ENCODE measurements around the gene ELP4. TPM values are rescaled to one million over a fixed set of nuclear protein-coding genes. Genes with fewer than 3 reads are reported as not detected.

Gene ELP4
- polyA plus RNA-seq, 3 donors: 7.4 to 9.0 (median 8.4) TPM

DNA sequence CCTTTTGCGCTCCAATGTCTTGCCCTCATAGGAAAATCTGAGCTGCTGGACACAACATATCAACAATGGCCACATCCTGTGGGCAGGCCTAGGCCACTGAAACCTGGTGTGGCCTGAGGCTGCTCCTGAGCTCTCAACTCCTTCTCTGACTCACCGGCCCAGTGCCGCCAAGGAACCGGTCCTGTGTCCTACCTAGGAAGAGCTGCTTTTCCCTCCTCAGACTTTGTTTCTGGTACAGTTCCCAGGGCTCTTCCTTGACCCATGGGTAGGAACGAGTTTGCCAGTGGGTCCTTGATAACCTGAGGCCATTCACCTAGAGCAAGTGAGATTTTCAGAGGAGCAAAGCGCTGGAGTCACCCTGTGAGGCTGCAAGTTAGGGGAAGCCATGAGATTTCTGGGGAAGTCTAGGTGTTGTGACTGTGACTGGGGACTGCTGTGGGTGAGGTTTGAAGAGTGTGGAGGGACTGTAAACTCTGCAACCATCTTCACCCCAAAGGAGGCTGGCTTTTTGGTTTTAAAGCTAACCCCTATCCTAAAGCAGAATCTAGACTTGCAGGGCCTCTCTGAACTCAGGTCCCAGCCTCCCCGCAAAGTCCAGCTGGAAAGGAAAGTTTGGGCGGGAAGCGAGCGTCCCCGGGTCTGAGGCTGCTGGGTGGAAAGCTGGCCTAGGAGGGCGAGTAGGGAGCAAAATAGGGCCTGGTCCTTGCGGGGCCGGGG, 313.5 kb downstream of the ELP4 start:
- no peak overlapping the region for H3K27ac ChIP-seq (ENCODE audit: low read depth, low read length)
- 36 to 54% (median 44%) methylated on average over 13 to 14 of the region's 14 CpGs for WGBS, 3 donors

DNA sequence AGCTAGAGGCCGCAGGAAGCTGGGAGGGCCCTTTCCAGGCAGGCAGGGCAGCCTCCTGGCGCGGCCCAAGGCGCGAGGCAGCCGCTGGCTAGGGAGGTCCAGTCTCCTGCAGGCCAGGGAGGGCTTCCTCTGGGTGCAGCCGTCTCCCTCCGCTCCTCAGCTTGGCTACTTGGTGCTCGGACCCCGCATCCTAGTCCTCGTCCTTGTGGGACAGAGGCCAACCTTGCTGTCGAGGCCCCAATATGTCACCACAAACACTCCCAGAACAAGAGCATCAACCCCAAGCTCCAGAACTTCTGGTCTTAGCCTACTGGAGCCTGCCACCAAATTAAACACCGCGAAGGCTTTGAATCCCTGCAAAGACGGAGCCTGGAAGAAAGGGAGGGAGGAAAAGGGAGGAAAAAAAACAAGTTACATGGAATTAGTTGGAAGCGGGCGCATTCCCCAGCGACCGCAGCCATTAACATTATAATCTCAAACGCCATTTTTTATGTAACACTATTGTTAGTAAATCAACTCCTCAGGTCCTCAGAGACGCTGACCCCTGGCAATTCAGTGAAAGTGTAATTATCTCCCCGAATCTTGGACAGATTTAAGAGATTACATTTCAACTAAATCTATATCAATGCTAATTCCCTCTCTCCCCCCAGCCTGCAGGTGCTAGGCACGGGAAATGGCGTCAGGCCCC, 314.2 kb downstream of the ELP4 start:
- WGBS, 3 donors: 18 to 23% (median 22%) methylated on average over 23 to 24 of the region's 24 CpGs
- no peak overlapping the region for H3K27ac ChIP-seq (ENCODE audit: low read depth, low read length)

DNA sequence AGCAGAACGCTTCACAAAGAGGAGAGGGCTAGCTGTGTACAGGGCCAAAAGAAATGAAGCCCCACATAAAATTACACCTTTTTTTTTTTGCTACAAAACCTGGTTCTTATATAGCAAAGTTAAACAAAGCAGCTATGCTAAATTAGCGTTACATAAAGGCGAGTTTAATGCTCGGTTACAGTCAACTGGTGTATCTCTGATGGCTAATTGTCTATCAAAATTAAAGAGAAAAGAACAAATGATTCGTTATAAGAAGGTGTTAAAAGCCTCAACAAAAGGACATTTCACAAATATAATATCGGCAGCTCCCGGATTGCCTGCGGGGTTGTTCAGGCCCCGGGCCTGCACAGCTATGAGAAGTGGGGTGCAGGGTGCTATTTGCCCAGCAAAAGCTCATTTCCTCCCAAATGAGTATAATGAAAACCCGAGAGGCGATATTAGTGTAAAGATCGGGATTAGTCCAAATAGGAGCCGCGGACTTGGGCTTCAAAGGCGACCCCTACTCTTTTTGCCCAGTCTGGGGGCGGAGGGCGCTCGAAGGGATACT, 314.8 kb downstream of the ELP4 start:
- 10 to 15% (median 13%) methylated on average over 18 of the region's 18 CpGs for WGBS, 3 donors
- no peak overlapping the region for H3K27ac ChIP-seq (ENCODE audit: low read depth, low read length)

DNA sequence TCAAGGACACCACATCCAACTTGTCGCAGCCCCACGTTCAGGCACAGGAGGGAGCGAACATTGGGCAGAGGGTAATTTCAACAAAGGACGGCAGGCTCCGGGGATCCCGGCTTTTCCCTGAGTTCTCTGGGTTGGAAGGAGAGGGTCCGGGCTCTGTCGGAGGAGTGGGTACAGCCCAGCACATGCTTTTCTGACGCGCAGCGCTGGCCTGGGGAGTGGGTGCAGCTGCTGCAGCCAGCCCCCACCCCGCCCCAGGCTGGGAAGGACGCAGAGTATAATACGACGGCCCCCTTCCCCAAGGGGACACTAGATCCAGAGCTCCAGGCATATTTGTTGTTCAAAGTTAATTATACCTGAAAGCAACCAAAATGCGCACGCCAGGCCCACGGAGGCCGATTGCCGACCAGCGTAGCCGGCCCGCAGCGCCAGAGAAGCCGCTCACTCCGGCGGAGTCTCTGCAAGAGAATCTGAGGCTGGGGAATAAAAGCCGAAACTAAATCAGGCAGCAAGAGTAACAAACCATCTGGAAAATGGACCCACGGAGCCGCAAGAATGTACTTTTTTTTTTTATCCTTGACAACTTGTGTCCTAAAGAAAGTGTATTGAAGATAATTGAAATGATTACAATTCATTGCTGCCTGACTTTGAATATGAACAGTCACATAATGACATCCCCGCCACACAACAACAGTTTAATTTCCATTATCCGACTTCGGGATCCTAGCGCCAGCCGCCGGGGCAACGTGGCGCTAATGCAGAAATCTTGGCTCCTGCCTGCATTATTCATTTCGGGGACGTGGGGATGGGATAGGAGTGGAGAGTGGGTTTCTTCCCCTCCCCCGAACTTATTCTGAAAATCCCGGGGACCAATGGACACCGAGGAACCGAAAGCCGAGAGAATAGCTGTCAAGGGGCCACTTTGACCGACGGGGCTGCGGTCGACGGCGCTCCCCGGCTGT, 315.6 kb downstream of the ELP4 start:
- no peak overlapping the region for H3K27ac ChIP-seq (ENCODE audit: low read depth, low read length)
- 10 to 11% (median 10%) methylated on average over 52 of the region's 52 CpGs for WGBS, 3 donors

DNA sequence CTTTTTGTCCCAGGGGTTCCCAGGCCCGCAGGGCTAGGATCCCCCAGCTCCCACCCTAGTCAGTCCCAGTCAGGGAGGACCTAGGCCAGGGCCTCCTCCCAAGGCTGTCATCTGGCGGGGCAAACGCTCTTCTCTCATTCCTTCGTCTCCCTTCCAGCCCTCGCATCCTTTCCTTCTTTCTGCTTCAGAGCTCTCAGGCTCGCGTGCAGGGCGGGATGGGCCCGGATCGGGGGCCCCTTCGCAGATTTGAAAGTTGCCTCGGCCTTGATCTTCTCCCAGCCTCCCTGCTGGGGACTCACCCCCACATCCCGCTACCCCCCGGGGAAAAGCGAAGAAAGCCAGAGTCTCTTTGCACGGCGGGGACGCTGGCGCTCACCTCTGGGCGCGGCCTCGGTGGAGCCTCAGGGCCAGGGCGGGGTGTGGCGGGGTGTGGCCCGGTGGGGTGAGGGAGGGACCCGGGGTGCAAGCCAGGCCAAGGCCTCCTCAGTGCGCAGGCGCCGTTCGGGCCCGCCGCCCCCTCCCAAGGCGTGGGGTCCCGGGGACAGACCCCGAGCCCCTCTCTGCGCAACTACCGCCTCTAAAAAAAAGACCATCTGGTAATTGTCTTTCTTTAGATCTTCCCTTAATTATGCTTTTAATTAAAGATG, 316.4 kb downstream of the ELP4 start:
- 6% methylated on average over 36 to 37 of the region's 37 CpGs for whole genome bisulfite sequencing, 3 donors

DNA sequence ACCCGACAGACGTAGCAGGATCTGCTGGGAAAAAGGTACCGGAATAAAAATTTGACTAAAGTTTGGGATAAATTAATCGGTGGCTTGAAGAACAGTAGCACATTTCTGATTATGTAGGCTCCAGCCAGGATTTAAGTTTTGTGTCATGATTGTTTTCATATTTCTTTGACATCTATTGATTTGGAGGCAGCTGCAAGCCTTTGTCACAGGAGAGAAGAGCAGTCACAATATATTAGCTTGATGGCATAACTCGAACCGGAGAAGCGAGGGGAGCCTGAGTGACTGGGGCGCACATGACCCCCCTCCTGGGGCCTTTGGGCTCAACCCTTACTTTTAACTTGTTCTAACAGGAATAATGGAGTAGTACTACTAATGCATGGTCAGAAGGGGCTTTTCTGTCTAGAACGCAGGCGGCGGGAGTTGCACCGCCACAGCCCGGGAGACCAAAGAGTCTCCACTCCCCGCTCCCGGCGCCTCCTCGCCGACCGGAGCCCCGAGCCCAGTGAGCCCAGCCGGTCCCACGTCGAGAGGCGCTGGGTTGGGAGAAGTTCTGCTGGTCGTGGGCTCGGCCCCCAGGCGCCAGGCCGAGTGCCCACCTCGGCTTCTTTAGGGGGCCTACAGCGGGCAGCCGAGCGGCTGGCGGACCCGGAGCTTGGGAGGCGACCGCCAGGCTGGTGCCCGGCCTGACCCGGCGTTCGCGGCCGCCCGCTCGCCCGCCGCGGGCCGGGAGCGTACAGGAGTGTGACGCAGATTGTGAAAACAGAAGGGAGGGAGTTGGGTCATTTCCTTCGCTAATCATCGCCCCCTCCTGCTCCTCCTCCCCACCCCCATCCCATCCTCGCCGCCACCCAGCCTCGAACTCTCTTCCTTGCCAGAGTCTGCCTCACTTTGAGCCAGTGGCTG, 317.2 kb downstream of the ELP4 start:
- WGBS, 3 donors: 4 to 8% (median 6%) methylated on average over 52 to 55 of the region's 55 CpGs
- H3K27ac ChIP-seq (ENCODE audit: low read depth, low read length): no peak overlapping the region

More for the DNA sequence above, 316.4 kb downstream of the ELP4 start:
- no peak overlapping the region for H3K27ac ChIP-seq (ENCODE audit: low read depth, low read length)

DNA sequence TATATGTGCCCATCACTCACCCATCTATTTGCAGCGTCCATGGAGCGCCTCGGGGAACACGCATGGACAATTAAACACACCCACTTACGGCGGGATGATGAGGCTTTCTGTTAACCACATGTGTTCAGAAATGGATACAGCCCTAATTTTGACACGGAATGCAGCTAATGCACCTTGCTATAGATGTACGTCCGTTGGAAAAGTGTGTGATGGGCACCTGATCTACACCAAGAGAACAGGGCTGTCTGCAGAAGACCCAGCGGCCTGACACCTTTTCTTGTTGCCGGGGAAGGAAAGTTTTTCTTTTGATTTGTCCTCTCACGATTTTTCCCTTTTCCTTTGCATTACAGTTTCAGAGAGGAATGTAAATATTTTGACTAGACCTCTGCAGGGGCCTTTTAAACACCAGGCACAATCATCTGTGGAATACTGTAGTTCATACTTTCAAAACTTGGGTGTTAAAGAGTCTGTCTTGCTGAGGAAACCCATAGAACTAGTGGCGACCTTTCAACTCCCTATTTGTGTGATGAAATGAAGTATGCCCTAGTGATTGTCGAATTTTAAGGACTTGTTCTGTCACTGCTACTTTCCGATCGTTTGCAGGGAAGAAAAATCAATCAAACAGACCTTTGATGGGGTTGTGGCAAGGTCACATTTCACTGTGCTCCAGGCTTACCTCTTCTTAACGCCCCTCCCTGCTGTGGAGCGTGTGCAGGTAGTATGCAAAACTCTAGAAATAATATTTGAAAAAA, 318.1 kb downstream of the ELP4 start:
- H3K27ac ChIP-seq (ENCODE audit: low read depth, low read length): no peak overlapping the region
- WGBS, 3 donors: 6 to 10% (median 9%) methylated on average over 18 of the region's 18 CpGs

DNA sequence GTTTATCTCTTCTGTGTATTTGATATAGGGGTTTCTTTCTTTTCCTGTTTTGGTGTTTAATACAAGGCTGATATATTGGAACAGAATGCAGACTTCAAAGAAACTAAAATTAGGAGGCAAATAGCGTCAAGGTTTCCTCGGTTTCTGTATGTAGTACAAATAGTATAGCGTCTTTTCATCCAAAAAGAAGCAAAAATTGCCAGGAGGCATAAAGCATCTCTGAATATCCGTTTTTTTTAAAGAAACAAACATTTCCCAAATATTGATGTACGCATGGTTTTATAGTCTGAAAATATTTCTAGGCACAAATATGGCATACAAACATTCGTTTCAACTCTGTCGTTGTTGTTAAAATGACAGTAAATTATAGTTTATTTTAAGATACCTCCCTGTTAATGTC, 318.6 kb downstream of the ELP4 start:
- H3K27ac ChIP-seq (ENCODE audit: low read depth, low read length): no peak overlapping the region
- whole genome bisulfite sequencing, 3 donors: 26 to 28% (median 26%) methylated on average over 7 of the region's 7 CpGs

DNA sequence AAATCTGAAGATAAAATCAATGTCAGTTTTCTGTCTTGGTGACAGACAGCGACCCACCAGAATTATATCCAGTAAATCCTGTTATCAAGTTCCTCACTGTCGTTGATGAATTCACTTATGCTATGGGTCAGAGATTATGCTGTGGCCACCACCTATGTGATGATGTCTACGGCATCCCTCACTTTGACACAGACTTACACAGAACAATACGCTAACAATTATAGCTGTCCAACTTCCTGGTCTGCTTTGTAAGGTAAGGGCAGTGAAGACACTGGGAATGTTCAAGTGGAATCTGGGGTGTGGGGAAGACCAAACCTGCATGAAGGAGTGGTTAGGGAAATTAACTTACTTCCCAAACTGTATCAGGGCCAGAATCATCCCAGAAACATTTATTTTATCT, 320.8 kb downstream of the ELP4 start:
- 69 to 80% (median 73%) methylated on average over 4 of the region's 4 CpGs for WGBS, 3 donors
- no peak overlapping the region for H3K27ac ChIP-seq (ENCODE audit: low read depth, low read length)

DNA sequence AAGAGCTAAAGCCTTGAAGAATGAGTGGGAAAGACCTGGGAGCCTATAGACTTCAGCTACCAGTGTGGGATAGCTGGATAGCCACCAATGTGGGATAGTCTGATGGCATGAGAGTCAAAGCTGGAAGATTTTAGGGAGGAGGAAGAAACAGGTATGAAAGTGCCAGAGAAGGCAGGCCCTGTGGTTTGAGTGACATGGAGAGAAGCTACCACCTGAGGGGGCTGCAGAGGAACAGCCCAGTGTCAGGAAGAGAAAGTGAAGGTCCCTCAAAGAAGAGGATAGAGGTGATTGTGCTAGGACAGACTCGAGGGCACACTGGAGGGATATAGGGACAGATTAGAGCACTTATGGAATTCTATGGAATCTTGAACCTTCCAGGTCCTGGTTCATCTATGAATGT, 324.7 kb downstream of the ELP4 start:
- WGBS, 3 donors: 13 to 47% (median 36%) methylated on average over 1 of the region's 1 CpG
- no peak overlapping the region for H3K27ac ChIP-seq (ENCODE audit: low read depth, low read length)

Other genes starting within 250 kb of the ELP4 start
- under 1 TPM in 2 of 3 donors, not detected in 1; 0.01 to 0.14 TPM for gene DCDC1, start 140.0 kb upstream of the ELP4 start, polyA plus RNA-seq
- 1 to 10 TPM; 4.6 to 9.0 (median 7.3) TPM for gene DNAJC24, start 139.9 kb upstream of the ELP4 start, polyA plus RNA-seq
- 10 to 100 TPM in 2 of 3 donors, 1 to 10 TPM in 1; 9.6 to 35.9 (median 19.5) TPM for gene IMMP1L, start 145 bp upstream of the ELP4 start, polyA plus RNA-seq